WTC11 (cell line): ENCODE results near the gene UBE2R2. TPM values are rescaled to one million over a fixed set of nuclear protein-coding genes. Genes with fewer than 3 reads are reported as not detected.

Source experiments
- ATAC-seq: fragments of 200-7000 bp; cut with Tn5 transposase; 2 replicates; pipeline ENCODE4 v1.10.0; 2021; ENCODE audit warnings: mild to moderate bottlenecking, moderate library complexity
- CTCF ChIA-PET: fragments of 300-600 bp; sonication (Branson Sonifier 250); formaldehyde crosslinking; loops from one replicate; lab custom pipeline; 2021; ENCODE audit warnings: antibody characterized with exemption; lab: Charles Lee
- POLR2A ChIA-PET: fragments of 350-600 bp; sonication (Branson Sonifier 250); formaldehyde crosslinking; loops from one replicate; lab custom pipeline; 2021; ENCODE audit warnings: antibody characterized with exemption; lab: Charles Lee
- DNase-seq: peaks from one replicate; pipeline ENCODE4 v3.0.0; 2021; ENCODE audit warnings: low spot score
- H3K27ac Mint-ChIP-seq: 2 replicates; pipeline ENCODE4 v1.8.0; 2021; ENCODE audit warnings: mixed read lengths
- H3K27me3 Mint-ChIP-seq: 2 replicates; pipeline ENCODE4 v1.8.0; 2021; ENCODE audit warnings: low read depth, mild to moderate bottlenecking, moderate library complexity, mixed read lengths
- H3K36me3 Mint-ChIP-seq: 2 replicates; pipeline ENCODE4 v1.8.0; 2021; ENCODE audit warnings: mixed read lengths
- H3K4me1 Mint-ChIP-seq: 2 replicates; pipeline ENCODE4 v1.8.0; 2022; ENCODE audit warnings: mixed read lengths
- H3K4me3 Mint-ChIP-seq: 2 replicates; pipeline ENCODE4 v1.8.0; 2021; ENCODE audit warnings: mild to moderate bottlenecking, moderate library complexity, mixed read lengths
- H3K9me3 Mint-ChIP-seq: 2 replicates; pipeline ENCODE4 v1.8.0; 2021; ENCODE audit warnings: mixed read lengths
- ATF6 ChIP-seq: sonication (generic); formaldehyde crosslinking; IDR thresholded peaks from 2 replicates; pipeline ENCODE4 v1.8.1; 2023; ENCODE audit warnings: mild to moderate bottlenecking, missing genetic modification reagents
- CREB1 ChIP-seq: sonication (generic); formaldehyde crosslinking; IDR thresholded peaks from 2 replicates; pipeline ENCODE4 v1.8.0; 2023; ENCODE audit warnings: mild to moderate bottlenecking, missing genetic modification reagents
- CREM ChIP-seq: sonication (generic); formaldehyde crosslinking; IDR thresholded peaks from 2 replicates; pipeline ENCODE4 v1.8.1; 2022; ENCODE audit warnings: mild to moderate bottlenecking, missing genetic modification reagents, moderate library complexity
- CTCF ChIP-seq: fragments of 200-600 bp; IDR thresholded peaks from 2 replicates; pipeline ENCODE4 v1.8.0; 2022; ENCODE audit warnings: antibody characterized with exemption
- E2F1 ChIP-seq: sonication (generic); formaldehyde crosslinking; IDR thresholded peaks from 2 replicates; pipeline ENCODE4 v1.8.0; 2022; ENCODE audit warnings: mild to moderate bottlenecking, missing genetic modification reagents
- E2F4 ChIP-seq: sonication (generic); formaldehyde crosslinking; IDR thresholded peaks from 2 replicates; pipeline ENCODE4 v1.8.1; 2022; ENCODE audit warnings: low read depth, mild to moderate bottlenecking, moderate library complexity, missing genetic modification reagents, borderline replicate concordance
- ELF4 ChIP-seq: sonication (generic); formaldehyde crosslinking; IDR thresholded peaks from 2 replicates; pipeline ENCODE4 v1.8.1; 2022; ENCODE audit warnings: low read depth, mild to moderate bottlenecking, moderate library complexity, missing genetic modification reagents
- HMGA2 ChIP-seq: fragments of 250-450 bp; sonication (Bioruptor Pico); IDR thresholded peaks from 2 replicates; pipeline ENCODE4 v1.4.0; 2021; ENCODE audit warnings: mild to moderate bottlenecking, moderate library complexity
- NR3C1 ChIP-seq: sonication (generic); formaldehyde crosslinking; conservative IDR thresholded peaks from 2 replicates; pipeline ENCODE4 v1.8.1; 2023; ENCODE audit warnings: low read depth, mild to moderate bottlenecking, missing genetic modification reagents
- OVOL2 ChIP-seq: fragments of 250-450 bp; sonication (Bioruptor Pico); IDR thresholded peaks from 2 replicates; pipeline ENCODE4 v1.9.0; 2021; ENCODE audit warnings: mild to moderate bottlenecking, borderline replicate concordance
- PRDM15 ChIP-seq: sonication (generic); formaldehyde crosslinking; IDR thresholded peaks from 2 replicates; pipeline ENCODE4 v1.8.0; 2022; ENCODE audit warnings: missing genetic modification reagents
- RELA ChIP-seq: sonication (generic); formaldehyde crosslinking; IDR thresholded peaks from 2 replicates; pipeline ENCODE4 v1.8.1; 2022; ENCODE audit warnings: missing genetic modification reagents, mild to moderate bottlenecking, borderline replicate concordance
- SMAD3 ChIP-seq: sonication (generic); formaldehyde crosslinking; IDR thresholded peaks from 2 replicates; pipeline ENCODE4 v1.8.0; 2022; ENCODE audit warnings: missing genetic modification reagents, mild to moderate bottlenecking, borderline replicate concordance
- SP1 ChIP-seq: sonication (generic); formaldehyde crosslinking; conservative IDR thresholded peaks from 2 replicates; pipeline ENCODE4 v1.8.1; 2022; ENCODE audit warnings: missing genetic modification reagents
- STAT6 ChIP-seq: sonication (generic); formaldehyde crosslinking; conservative IDR thresholded peaks from 2 replicates; pipeline ENCODE4 v1.8.1; 2023; ENCODE audit warnings: mild to moderate bottlenecking, low read depth, missing genetic modification reagents, moderate library complexity
- TP53 ChIP-seq: sonication (generic); formaldehyde crosslinking; IDR thresholded peaks from 2 replicates; pipeline ENCODE4 v1.8.1; 2023; ENCODE audit warnings: mild to moderate bottlenecking, missing genetic modification reagents
- ZNF317 ChIP-seq: sonication (generic); formaldehyde crosslinking; IDR thresholded peaks from 2 replicates; pipeline ENCODE4 v1.8.1; 2023; ENCODE audit warnings: low read depth, mild to moderate bottlenecking, moderate library complexity, missing genetic modification reagents, borderline replicate concordance
- ZNF396 ChIP-seq: fragments of 250-450 bp; sonication (Bioruptor Pico); IDR thresholded peaks from 2 replicates; pipeline ENCODE4 v1.8.0; 2021; ENCODE audit warnings: mild to moderate bottlenecking, moderate library complexity, borderline replicate concordance
- total RNA-seq: library from RNA; stranded (reverse); gene quantifications from 3 replicates; pipeline ENCODE4 v1.2.3, GENCODE V29; 2021

Gene UBE2R2
- total RNA-seq, 1 experiment from 2014 or later = 45.0 TPM

- peak overlapping the region; percentile 47 for H3K27ac Mint-ChIP-seq
- no peak for ATAC-seq
Observed at GRCh38 chr9:33932078-33932807, 115.3 kb downstream of the UBE2R2 start.

More at GRCh38 chr9:33932078-33932807, 115.3 kb downstream of the UBE2R2 start:
- TF ChIP-seq ATF6 (CRISPR knock-in tag) = no peak
- no peak for TF ChIP-seq CTCF
- no peak for TF ChIP-seq NR3C1
- no peak for TF ChIP-seq PRDM15 (CRISPR knock-in tag)
- no peak for TF ChIP-seq HMGA2
- TF ChIP-seq OVOL2 (CRISPR knock-in tag) = no peak
- TF ChIP-seq STAT6 = no peak
- no peak for TF ChIP-seq RELA
- TF ChIP-seq CREB1 (CRISPR knock-in tag) = no peak
- no peak for TF ChIP-seq SP1
- no peak for TF ChIP-seq TP53
- TF ChIP-seq CREM = no peak
- no peak for TF ChIP-seq ZNF317 (CRISPR knock-in tag)
- TF ChIP-seq E2F4 (CRISPR knock-in tag) = no peak
- TF ChIP-seq SMAD3 (CRISPR knock-in tag) = no peak
- TF ChIP-seq ZNF396 (CRISPR knock-in tag) = no peak
- TF ChIP-seq E2F1 (CRISPR knock-in tag) = no peak
- TF ChIP-seq ELF4 (CRISPR knock-in tag) = no peak
- peaks cover 84% of the 10 kb centered on the region for H3K36me3 Mint-ChIP-seq
- H3K4me3 Mint-ChIP-seq = no peak overlapping the region
- no peaks in the 10 kb centered on the region for H3K27me3 Mint-ChIP-seq
- DNase-seq = no peak
- CTCF ChIA-PET = no interaction called here
- H3K9me3 Mint-ChIP-seq = no peaks in the 10 kb centered on the region
- POLR2A ChIA-PET = no interaction called here
- peaks cover 22% of the 10 kb centered on the region for H3K4me1 Mint-ChIP-seq
